SU-DHL-6 (cell line): ENCODE measurements around the gene STK33.

ENCODE experiments used
- H2AFZ ChIP-seq: fragments of 200-600 bp; sonication (generic); 2 replicates; pipeline ENCODE4 v1.6.1; 2014; ENCODE audit warnings: low read depth, mild to moderate bottlenecking, moderate library complexity, mixed read lengths, antibody characterized with exemption, low read length; ENCODE audit not compliant: severe bottlenecking
- H3F3A ChIP-seq: fragments of 200-600 bp; shearing (Covaris generic); 2 replicates; pipeline ENCODE4 v1.6.0; 2016; ENCODE audit warnings: antibody characterized with exemption, mild to moderate bottlenecking; ENCODE audit not compliant: insufficient read depth
- H3K27ac ChIP-seq: fragments of 200-600 bp; sonication (generic); 2 replicates; pipeline ENCODE4 v1.5.1; 2016; ENCODE audit warnings: low read depth, mild to moderate bottlenecking, low read length, moderate library complexity, mixed read lengths
- H3K27me3 ChIP-seq: fragments of 200-600 bp; sonication (generic), shearing (Covaris generic); 2 replicates; pipeline ENCODE4 v1.6.0; 2014; ENCODE audit warnings: mild to moderate bottlenecking, low read length
- H3K36me3 ChIP-seq: fragments of 200-600 bp; sonication (generic); 2 replicates; pipeline ENCODE4 v1.6.1; 2014; ENCODE audit warnings: mild to moderate bottlenecking, low read length, mixed read lengths
- H3K4me2 ChIP-seq: fragments of 300-600, 200-600 bp; shearing (Covaris generic), sonication (generic); 2 replicates; pipeline ENCODE4 v1.6.0; 2014; ENCODE audit warnings: low read length, low read depth, mild to moderate bottlenecking; ENCODE audit not compliant: poor library complexity, severe bottlenecking
- H3K4me3 ChIP-seq: fragments of 200-600 bp; sonication (generic); 2 replicates; pipeline ENCODE4 v1.5.1; 2014; ENCODE audit warnings: antibody characterized with exemption, low read length, mild to moderate bottlenecking, mixed read lengths; ENCODE audit not compliant: insufficient read depth, poor library complexity, severe bottlenecking
- H3K79me2 ChIP-seq: fragments of 200-600 bp; sonication (generic); 2 replicates; pipeline ENCODE4 v1.6.1; 2014; ENCODE audit warnings: mild to moderate bottlenecking, low read length, moderate library complexity; ENCODE audit not compliant: insufficient read depth
- H3K9ac ChIP-seq: fragments of 200-600 bp; sonication (generic); 2 replicates; pipeline ENCODE4 v1.7.0; 2014; ENCODE audit warnings: mild to moderate bottlenecking, low read length
- H3K9me2 ChIP-seq: fragments of 200-600 bp; sonication (generic); replicated peaks from 2 replicates; pipeline ENCODE4 v1.6.1; 2014; ENCODE audit warnings: low read length; ENCODE audit not compliant: insufficient read depth
- H3K9me3 ChIP-seq: fragments of 200-600 bp; sonication (generic); 2 replicates; pipeline ENCODE4 v1.6.1; 2014; ENCODE audit warnings: low read length, mixed read lengths; ENCODE audit not compliant: insufficient read depth
- H4K20me1 ChIP-seq: fragments of 200-600 bp; sonication (generic); 2 replicates; pipeline ENCODE4 v1.6.1; 2014; ENCODE audit warnings: low read depth, mild to moderate bottlenecking, antibody characterized with exemption, low read length, moderate library complexity, mixed read lengths
- EZH2phosphoT487 ChIP-seq: fragments of 200-600 bp; sonication (generic), shearing (Covaris generic); conservative IDR thresholded peaks from 2 replicates; pipeline ENCODE4 v1.6.1; 2018; ENCODE audit warnings: mild to moderate bottlenecking, antibody characterized with exemption, low read length, moderate library complexity, mixed read lengths
- TF ChIP-seq, protein P1 (sequence below): fragments of 200-600 bp; sonication (generic); IDR thresholded peaks from one replicate; pipeline ENCODE4 v1.5.1; 2017; ENCODE audit warnings: antibody characterized with exemption, mild to moderate bottlenecking, low read length, moderate library complexity; ENCODE audit not compliant: insufficient read depth, poor library complexity, severe bottlenecking

The STK33 gene

DNA sequence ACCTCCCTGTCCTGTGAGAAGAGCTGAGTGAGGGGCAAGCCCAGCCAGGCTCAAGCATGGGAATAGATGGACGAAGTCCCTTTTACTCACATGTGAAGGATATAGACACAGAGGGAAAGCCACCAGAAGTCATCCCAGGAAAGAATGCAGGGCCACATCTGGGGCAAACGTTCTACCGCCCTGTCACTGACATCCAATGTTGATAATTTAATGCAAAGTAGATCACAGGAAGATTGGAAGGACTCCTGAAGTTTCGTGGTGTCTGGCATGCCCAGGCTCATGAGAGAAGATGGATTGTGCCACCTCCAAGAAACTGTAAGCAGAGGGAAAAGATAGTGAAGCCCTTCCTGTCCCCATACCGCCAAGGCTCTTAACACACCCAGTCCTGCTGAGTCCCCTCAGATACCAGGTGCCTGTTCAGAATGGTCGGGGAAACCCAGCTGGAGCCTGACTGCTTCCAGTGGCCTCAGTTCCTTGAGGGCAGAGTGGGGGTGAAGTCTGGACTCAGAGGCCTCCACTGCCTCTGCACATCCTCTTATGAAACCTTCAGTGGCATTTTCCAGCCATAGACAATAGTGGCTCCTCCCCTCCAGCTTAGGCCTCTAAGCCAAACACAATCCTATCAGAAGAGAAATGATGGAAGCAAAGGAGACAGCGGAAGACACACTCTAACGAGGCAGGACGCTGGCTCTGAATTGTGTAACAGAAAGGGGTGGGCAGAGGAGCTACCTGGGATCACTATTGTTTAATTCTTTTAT, 7.5 kb upstream of the STK33 start:
- Histone ChIP-seq H3K9me2 (no peaks in the 10 kb centered on the region), H4K20me1 (no peaks in the 10 kb centered on the region), H3K4me2 (no peak overlapping the region), H3K9ac (no peak overlapping the region), H3K4me3 (no peak overlapping the region), H3K79me2 (no peaks in the 10 kb centered on the region), H3K27ac (no peak overlapping the region), H3K9me3 (no peaks in the 10 kb centered on the region), H2AFZ (no peak overlapping the region), H3F3A (no peaks in the 10 kb centered on the region), H3K36me3 (no peaks in the 10 kb centered on the region), H3K27me3 (no peaks in the 10 kb centered on the region)
- no peak for TF ChIP-seq EZH2phosphoT487
- TF ChIP-seq, protein P1, sequence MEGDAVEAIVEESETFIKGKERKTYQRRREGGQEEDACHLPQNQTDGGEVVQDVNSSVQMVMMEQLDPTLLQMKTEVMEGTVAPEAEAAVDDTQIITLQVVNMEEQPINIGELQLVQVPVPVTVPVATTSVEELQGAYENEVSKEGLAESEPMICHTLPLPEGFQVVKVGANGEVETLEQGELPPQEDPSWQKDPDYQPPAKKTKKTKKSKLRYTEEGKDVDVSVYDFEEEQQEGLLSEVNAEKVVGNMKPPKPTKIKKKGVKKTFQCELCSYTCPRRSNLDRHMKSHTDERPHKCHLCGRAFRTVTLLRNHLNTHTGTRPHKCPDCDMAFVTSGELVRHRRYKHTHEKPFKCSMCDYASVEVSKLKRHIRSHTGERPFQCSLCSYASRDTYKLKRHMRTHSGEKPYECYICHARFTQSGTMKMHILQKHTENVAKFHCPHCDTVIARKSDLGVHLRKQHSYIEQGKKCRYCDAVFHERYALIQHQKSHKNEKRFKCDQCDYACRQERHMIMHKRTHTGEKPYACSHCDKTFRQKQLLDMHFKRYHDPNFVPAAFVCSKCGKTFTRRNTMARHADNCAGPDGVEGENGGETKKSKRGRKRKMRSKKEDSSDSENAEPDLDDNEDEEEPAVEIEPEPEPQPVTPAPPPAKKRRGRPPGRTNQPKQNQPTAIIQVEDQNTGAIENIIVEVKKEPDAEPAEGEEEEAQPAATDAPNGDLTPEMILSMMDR: no peak

DNA sequence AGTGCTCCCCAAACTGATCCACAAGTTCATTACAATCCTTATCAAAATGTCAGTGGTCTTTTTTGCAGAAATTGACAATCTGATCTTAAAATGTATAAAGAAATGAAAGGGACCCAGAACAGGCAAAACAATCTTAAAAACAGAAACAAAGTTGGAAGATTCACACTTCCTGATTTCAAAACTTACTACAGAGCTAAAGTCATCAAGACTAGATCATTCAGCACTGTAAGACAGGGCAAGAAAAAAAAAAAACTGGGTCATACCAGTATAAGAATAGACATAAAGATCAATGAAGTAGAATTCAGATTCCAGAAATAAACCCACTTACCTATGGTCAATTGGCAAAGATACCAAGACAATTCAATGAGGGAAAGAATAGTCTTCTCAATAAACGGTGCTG, 4.5 kb upstream of the STK33 start:
- Histone ChIP-seq H3K27me3 (no peaks in the 10 kb centered on the region), H3K27ac (no peak overlapping the region), H4K20me1 (no peaks in the 10 kb centered on the region), H3K9me2 (no peaks in the 10 kb centered on the region), H3K79me2 (no peaks in the 10 kb centered on the region), H3K9ac (no peak overlapping the region), H3K9me3 (no peaks in the 10 kb centered on the region), H3K36me3 (no peaks in the 10 kb centered on the region), H2AFZ (no peak overlapping the region), H3K4me2 (no peak overlapping the region), H3K4me3 (no peak overlapping the region), H3F3A (0 out of 2 replicates have a peak, but pooled peaks cover 5% of the 10 kb centered on the region)
- TF ChIP-seq, protein P1: no peak
- TF ChIP-seq EZH2phosphoT487: no peak

DNA sequence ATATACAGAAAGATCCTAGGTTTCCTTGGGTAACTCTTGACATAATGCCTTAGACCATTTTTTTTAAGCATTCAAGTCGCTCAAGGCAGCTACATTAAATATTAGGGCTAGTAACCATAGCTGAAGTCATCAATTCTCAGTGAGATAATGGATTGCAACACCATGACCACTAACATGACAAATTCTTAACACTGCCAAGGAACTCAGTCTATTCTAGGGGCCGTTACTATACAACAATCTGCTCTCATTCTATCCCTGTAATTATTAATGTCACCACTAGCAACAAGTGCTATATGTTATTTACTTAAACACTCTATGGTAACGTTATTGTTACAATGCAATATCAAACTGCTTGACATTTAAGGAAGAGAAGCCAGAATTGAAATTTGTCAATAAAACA, 3.2 kb upstream of the STK33 start:
- TF ChIP-seq, protein P1: no peak
- no peak for TF ChIP-seq EZH2phosphoT487
- Histone ChIP-seq H3F3A (0 out of 2 replicates have a peak, but pooled peaks cover 5% of the 10 kb centered on the region), H3K79me2 (no peaks in the 10 kb centered on the region), H3K9me2 (no peaks in the 10 kb centered on the region), H4K20me1 (no peaks in the 10 kb centered on the region), H3K9me3 (no peaks in the 10 kb centered on the region), H2AFZ (no peak overlapping the region), H3K9ac (no peak overlapping the region), H3K4me2 (no peak overlapping the region), H3K36me3 (no peaks in the 10 kb centered on the region), H3K27me3 (no peaks in the 10 kb centered on the region), H3K4me3 (no peak overlapping the region), H3K27ac (no peak overlapping the region)
